Choroid plexus epithelial cell (primary cell): ENCODE results near the gene MAMSTR.
"Not testable (repeated sequence)": the region's sequence is repeated elsewhere in the genome, so short reads cannot be mapped to it uniquely, and the experiment has no call there.

Experiments
- DNase-seq: peaks from one replicate; pipeline ENCODE4 v3.0.0-alpha.2; 2010; ENCODE audit warnings: low read depth
- H3K4me3 ChIP-seq: 2 replicates; pipeline ENCODE4 v1.5.1; 2011; ENCODE audit warnings: low read depth, mild to moderate bottlenecking, control low read depth, low read length, moderate library complexity
- TF ChIP-seq, protein P1 (sequence below): conservative IDR thresholded peaks from 2 replicates; pipeline ENCODE4 v1.5.1; 2011; ENCODE audit warnings: low read depth, mild to moderate bottlenecking, control low read depth, inconsistent platforms, low read length, moderate library complexity

MAMSTR gene

GRCh38 chr19:48724796-48725753 is 5.5 kb upstream of the MAMSTR start:
- peak; percentile 92 for DNase-seq
- TF ChIP-seq, protein P1, sequence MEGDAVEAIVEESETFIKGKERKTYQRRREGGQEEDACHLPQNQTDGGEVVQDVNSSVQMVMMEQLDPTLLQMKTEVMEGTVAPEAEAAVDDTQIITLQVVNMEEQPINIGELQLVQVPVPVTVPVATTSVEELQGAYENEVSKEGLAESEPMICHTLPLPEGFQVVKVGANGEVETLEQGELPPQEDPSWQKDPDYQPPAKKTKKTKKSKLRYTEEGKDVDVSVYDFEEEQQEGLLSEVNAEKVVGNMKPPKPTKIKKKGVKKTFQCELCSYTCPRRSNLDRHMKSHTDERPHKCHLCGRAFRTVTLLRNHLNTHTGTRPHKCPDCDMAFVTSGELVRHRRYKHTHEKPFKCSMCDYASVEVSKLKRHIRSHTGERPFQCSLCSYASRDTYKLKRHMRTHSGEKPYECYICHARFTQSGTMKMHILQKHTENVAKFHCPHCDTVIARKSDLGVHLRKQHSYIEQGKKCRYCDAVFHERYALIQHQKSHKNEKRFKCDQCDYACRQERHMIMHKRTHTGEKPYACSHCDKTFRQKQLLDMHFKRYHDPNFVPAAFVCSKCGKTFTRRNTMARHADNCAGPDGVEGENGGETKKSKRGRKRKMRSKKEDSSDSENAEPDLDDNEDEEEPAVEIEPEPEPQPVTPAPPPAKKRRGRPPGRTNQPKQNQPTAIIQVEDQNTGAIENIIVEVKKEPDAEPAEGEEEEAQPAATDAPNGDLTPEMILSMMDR, result no peak

GRCh38 chr19:48722196-48722708 is 2.7 kb upstream of the MAMSTR start:
- H3K4me3 ChIP-seq, result no peak overlapping the region
- TF ChIP-seq, protein P1, result no peak
- DNase-seq, result no peak

More at GRCh38 chr19:48724796-48725753, 5.5 kb upstream of the MAMSTR start:
- no peak overlapping the region for H3K4me3 ChIP-seq

DNA sequence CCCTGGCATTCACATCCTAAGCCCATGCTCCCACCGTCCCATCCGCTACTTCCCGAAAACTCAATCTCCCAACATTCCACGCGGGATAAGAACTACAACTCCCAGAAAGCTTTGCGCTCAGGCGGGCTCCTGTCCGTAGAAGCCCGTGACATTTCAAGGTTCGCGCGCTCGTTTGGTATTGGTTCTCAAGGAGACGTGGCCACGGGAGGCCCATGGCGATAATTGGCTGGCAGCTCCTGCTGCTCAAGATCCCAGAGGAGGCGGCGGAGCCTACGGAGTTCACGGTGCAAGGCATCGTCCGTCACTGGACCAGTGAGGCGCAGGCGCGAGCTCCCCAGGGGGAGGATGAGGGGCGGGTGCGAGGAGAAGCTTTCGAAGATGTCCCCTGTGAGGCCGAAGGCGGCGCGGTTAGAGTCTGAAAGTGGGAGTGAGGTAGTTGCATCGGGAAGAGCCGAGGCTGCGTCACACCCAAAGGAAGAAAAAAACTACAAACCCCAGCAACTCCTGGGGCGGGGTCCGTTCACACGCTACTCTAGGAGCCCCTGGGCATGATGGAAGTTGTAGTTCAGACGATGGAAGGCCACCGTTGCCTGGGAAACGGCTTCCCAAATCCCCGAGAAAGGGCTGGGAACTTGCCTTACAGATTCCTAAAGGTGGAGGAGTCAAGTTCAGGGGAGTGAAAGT is 1.2 kb upstream of the MAMSTR start:
- peak overlapping the region; percentile 77 for H3K4me3 ChIP-seq
- DNase-seq, result peak; percentile 100

DNA sequence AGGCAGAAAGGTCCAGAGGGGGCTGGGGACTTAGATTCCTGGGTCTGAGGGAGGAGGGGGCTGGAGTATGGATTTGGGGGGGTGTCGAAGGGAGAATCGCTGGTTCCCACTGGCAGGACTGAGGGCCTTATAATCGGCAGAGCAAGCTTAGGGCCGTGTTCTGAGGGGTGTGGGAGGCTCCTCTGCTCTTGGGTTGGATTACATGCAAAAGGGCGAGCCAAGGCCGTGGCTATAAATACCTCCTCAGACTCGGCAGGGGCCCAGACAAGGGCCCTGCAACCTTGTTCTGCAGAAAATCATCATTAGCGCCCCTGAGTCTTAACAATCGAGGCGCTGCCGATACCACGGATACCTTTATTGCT is 707 bp upstream of the MAMSTR start:
- H3K4me3 ChIP-seq, result peak overlapping the region; percentile 77
- DNase-seq, result no peak
- TF ChIP-seq, protein P1, result no peak

More for the DNA sequence above, 1.2 kb upstream of the MAMSTR start:
- TF ChIP-seq, protein P1, result no peak

- TF ChIP-seq, protein P1, result no peak
- no peak for DNase-seq
- no peak overlapping the region for H3K4me3 ChIP-seq
Observed at GRCh38 chr19:48718711-48719231, 754 bp downstream of the MAMSTR start.

GRCh38 chr19:48718106-48718505 is 1.4 kb downstream of the MAMSTR start:
- DNase-seq, H3K4me3 ChIP-seq: not testable (repeated sequence)
